ENCODE results near the gene FLRT3. TPM values are rescaled to one million over a fixed set of nuclear protein-coding genes. Genes with fewer than 3 reads are reported as not detected.

Gene FLRT3
- total RNA-seq, 4 donors from 2014 or later = 0.42 to 1.3 (median 0.90) TPM

DNA sequence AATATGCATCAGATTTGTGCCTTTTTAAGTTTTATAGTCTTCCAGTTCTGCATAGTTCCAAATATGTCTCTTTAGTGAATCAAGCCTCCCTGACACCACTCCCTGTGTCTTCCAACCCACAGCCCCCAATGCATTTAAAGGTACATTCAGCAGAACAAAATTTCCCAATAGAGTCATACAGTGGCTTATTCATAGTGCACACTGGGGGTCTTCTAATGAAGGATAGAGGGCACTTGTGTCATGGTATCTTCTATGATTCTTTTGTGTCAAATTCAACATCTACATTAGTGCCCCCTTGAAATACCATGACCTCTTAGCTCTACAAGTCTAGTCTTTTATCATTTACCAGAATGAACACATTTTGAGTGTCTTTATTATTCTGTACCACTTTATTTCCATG, 33.8 kb downstream of the FLRT3 start:
- H3K4me3 ChIP-seq = no peak overlapping the region
- intact Hi-C loops (cut with DNase I) = no loop called here

DNA sequence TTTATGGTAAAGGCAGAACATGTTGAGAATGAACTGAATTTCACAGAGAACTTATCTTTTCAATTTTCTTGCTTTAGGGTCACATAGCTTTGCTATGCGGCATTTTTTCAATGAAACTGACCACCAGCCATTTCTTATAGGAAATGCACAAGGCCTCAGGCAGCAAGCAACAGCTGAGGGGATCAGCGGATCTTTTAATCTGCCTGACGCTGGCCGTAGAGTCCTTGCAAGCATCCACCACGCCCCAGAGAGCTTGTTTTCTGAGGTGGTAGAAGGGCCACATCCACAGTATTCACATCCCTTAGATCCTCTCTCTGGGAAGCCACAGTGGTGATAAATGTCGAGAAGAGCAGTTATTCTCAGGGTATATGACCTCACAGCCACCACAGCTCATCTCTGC, 34.3 kb downstream of the FLRT3 start:
- Histone ChIP-seq H3K27me3 (no peaks in the 10 kb centered on the region), H3K4me1 (no peaks in the 10 kb centered on the region), H3K9me3 (peaks cover 0 to 6% (median 0%) of the 10 kb centered on the region in 4 donors), H3K36me3 (no peaks in the 10 kb centered on the region), H3K4me3 (no peak overlapping the region), H3K27ac (replicated peaks in 1 of 4) (no peak overlapping the region)
- intact Hi-C loops (cut with DNase I) = no loop called here
- DNase-seq (ENCODE audit: extremely low spot score) = no peak
- WGBS = 85% methylated on average over 6 of the region's 6 CpGs
- no peak for TF ChIP-seq EP300 (IDR thresholded peaks at IDR 0.05)
- no peak for TF ChIP-seq POLR2A (IDR thresholded peaks at IDR 0.05; ENCODE audit: low read depth)
- no peak for TF ChIP-seq POLR2AphosphoS5 (IDR thresholded peaks at IDR 0.05)
- TF ChIP-seq, protein P1, sequence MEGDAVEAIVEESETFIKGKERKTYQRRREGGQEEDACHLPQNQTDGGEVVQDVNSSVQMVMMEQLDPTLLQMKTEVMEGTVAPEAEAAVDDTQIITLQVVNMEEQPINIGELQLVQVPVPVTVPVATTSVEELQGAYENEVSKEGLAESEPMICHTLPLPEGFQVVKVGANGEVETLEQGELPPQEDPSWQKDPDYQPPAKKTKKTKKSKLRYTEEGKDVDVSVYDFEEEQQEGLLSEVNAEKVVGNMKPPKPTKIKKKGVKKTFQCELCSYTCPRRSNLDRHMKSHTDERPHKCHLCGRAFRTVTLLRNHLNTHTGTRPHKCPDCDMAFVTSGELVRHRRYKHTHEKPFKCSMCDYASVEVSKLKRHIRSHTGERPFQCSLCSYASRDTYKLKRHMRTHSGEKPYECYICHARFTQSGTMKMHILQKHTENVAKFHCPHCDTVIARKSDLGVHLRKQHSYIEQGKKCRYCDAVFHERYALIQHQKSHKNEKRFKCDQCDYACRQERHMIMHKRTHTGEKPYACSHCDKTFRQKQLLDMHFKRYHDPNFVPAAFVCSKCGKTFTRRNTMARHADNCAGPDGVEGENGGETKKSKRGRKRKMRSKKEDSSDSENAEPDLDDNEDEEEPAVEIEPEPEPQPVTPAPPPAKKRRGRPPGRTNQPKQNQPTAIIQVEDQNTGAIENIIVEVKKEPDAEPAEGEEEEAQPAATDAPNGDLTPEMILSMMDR (IDR thresholded peaks at IDR 0.05) = no peak

More for the DNA sequence above, 33.8 kb downstream of the FLRT3 start:
- no peaks in the 10 kb centered on the region for H3K36me3 ChIP-seq
- no peaks in the 10 kb centered on the region for H3K4me1 ChIP-seq
- TF ChIP-seq POLR2A (IDR thresholded peaks at IDR 0.05; ENCODE audit: low read depth) = no peak
- TF ChIP-seq EP300 (IDR thresholded peaks at IDR 0.05) = no peak
- TF ChIP-seq POLR2AphosphoS5 (IDR thresholded peaks at IDR 0.05) = no peak
- TF ChIP-seq, protein P1 (IDR thresholded peaks at IDR 0.05) = no peak
- H3K9me3 ChIP-seq = peaks cover 0 to 6% (median 0%) of the 10 kb centered on the region in 4 donors
- no peaks in the 10 kb centered on the region for H3K27me3 ChIP-seq
- DNase-seq (ENCODE audit: extremely low spot score) = no peak
- no peak overlapping the region for H3K27ac ChIP-seq (replicated peaks in 1 of 4)

DNA sequence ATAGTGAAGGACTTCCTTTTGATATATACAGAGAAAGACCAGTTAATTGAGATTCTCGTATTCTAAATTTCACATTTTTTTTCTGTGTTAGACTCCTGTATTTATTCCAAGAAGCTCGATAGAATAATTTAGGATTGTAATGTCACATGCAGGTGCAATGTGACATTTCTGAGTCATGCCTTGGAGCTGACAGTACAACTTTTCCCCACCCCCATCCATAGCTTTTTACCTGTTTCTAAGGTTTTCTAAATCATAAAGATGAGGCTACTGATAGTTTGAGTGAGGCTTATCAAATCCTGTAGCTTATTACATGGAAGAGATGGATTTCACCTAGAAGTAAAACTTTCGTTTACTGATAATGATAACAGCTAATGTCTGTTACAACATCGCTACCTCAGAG, 37.6 kb downstream of the FLRT3 start:
- intact Hi-C loops (cut with DNase I) = no loop called here
- H3K36me3 ChIP-seq = no peaks in the 10 kb centered on the region
- H3K27ac ChIP-seq (replicated peaks in 1 of 4) = no peak overlapping the region
- no peak overlapping the region for H3K4me3 ChIP-seq
- H3K4me1 ChIP-seq = no peaks in the 10 kb centered on the region
- DNase-seq (ENCODE audit: extremely low spot score) = no peak
- WGBS = 91% methylated on average over 4 of the region's 4 CpGs
- no peaks in the 10 kb centered on the region for H3K27me3 ChIP-seq
- no peak for TF ChIP-seq POLR2AphosphoS5 (IDR thresholded peaks at IDR 0.05)
- TF ChIP-seq POLR2A (IDR thresholded peaks at IDR 0.05; ENCODE audit: low read depth) = no peak
- TF ChIP-seq EP300 (IDR thresholded peaks at IDR 0.05) = no peak
- TF ChIP-seq, protein P1 (IDR thresholded peaks at IDR 0.05) = no peak
- peaks cover 0 to 6% (median 0%) of the 10 kb centered on the region in 4 donors for H3K9me3 ChIP-seq

DNA sequence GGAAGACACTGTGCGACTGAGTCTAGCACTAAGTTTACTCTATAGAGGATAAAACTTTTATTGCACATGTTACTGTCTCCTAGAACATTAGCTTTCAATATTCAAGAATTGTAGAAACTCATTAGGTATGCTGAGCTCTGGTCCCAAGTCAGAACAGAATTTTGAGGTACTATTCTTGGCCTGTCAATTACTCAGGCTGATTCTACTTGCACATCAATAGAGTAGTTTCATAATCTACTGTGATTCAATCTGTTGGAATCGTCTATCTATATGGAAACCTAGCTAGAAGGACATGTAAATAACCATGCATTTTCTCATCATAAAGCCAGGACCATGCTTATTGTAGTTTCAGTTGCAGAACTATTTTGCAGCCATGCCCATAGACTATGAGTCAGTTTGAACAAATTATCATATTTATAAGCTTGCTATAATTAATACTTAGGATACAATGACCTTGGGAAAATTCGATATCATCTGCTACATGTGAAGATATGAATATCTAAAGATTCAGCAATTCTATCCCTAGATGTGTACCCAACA, 41.6 kb downstream of the FLRT3 start:
- no peak overlapping the region for H3K27ac ChIP-seq (replicated peaks in 1 of 4)
- H3K4me3 ChIP-seq = no peak overlapping the region
- DNase-seq (ENCODE audit: extremely low spot score) = no peak
- H3K27me3 ChIP-seq = no peaks in the 10 kb centered on the region
- no peaks in the 10 kb centered on the region for H3K4me1 ChIP-seq
- WGBS = 56% methylated on average over 3 of the region's 3 CpGs
- intact Hi-C loops (cut with DNase I) = no loop called here
- no peaks in the 10 kb centered on the region for H3K9me3 ChIP-seq
- no peak for TF ChIP-seq POLR2A (IDR thresholded peaks at IDR 0.05; ENCODE audit: low read depth)
- no peak for TF ChIP-seq POLR2AphosphoS5 (IDR thresholded peaks at IDR 0.05)
- TF ChIP-seq, protein P1 (IDR thresholded peaks at IDR 0.05) = no peak
- TF ChIP-seq EP300 (IDR thresholded peaks at IDR 0.05) = no peak
- H3K36me3 ChIP-seq = no peaks in the 10 kb centered on the region

DNA sequence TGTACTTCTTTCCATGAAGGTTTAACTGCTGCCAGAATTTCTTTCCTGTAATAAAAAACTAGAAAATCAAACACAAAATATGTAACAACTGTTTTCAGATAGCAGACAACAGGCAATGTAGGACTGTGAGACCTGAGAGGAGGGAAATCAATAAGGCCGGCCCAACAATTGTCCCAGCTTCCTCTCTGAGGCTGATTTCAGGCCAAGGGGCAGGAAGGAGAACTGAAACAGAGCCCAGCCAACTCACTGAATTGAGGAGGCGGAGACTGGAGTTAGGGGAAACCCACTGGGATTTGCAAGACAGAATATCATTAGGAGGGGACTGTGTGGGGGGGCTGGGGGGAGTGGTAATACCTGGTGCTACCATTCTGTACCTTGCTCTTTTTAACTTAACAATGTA, 42.2 kb downstream of the FLRT3 start:
- Histone ChIP-seq H3K27me3 (no peaks in the 10 kb centered on the region), H3K4me1 (no peaks in the 10 kb centered on the region), H3K4me3 (no peak overlapping the region), H3K36me3 (no peaks in the 10 kb centered on the region), H3K9me3 (no peaks in the 10 kb centered on the region), H3K27ac (replicated peaks in 1 of 4) (no peak overlapping the region)
- intact Hi-C loops (cut with DNase I) = no loop called here
- WGBS = 41% methylated on average over 2 of the region's 2 CpGs
- TF ChIP-seq POLR2AphosphoS5 (IDR thresholded peaks at IDR 0.05) (no peak), POLR2A (IDR thresholded peaks at IDR 0.05; ENCODE audit: low read depth) (no peak), EP300 (IDR thresholded peaks at IDR 0.05) (no peak)
- TF ChIP-seq, protein P1 (IDR thresholded peaks at IDR 0.05) = no peak
- DNase-seq (ENCODE audit: extremely low spot score) = no peak

Measured in esophagus muscularis mucosa (tissue), 4 donors.